Activated CD4-positive, CD25-positive, alpha-beta regulatory T cell treated with anti-CD3 and anti-CD28 coated beads, Interleukin-2, amount 50 U/mL, for 24 hours (primary cell): Measurements from ENCODE around the gene NR2C2AP.
"Not testable (repeated sequence)": the region's sequence is repeated elsewhere in the genome, so short reads cannot be mapped to it uniquely, and the experiment has no call there.

Experiments
- ATAC-seq, 2 donors: fragments of 150-1000 bp; cut with Tn5 transposase; one replicate each; pipeline ENCODE4 v1.10.0; 2021; ENCODE audit warnings: mild to moderate bottlenecking in 1 of 2, moderate library complexity in 1 of 2

NR2C2AP gene

GRCh38 chr19:19179548-19180441, 23.4 kb downstream of the NR2C2AP start:
- no peak for ATAC-seq

GRCh38 chr19:19176950-19177349, 26.3 kb downstream of the NR2C2AP start:
- no peak for ATAC-seq

- not testable (repeated sequence) for ATAC-seq
These were observed 30.0 kb downstream of the NR2C2AP start for GRCh38 chr19:19173243-19173642.

- no peak for ATAC-seq
These were observed 31.2 kb downstream of the NR2C2AP start for GRCh38 chr19:19171821-19172532.

- no peak for ATAC-seq
These were observed 32.1 kb downstream of the NR2C2AP start for GRCh38 chr19:19170873-19171672.

- peak; percentile 91 to 92 for ATAC-seq
These were observed 33.0 kb downstream of the NR2C2AP start, which contains the start of gene MEF2B for GRCh38 chr19:19170053-19170872. TSS of gene MEF2B (minus strand) at chr19:19170263. CDS start at chr19:19150735, 19,528 bp downstream.

GRCh38 chr19:19169236-19170052, 33.8 kb downstream of the NR2C2AP start:
- ATAC-seq = no peak

GRCh38 chr19:19167612-19168011, 35.6 kb downstream of the NR2C2AP start:
- no peak for ATAC-seq

- ATAC-seq = no peak
These were observed 37.8 kb downstream of the NR2C2AP start for GRCh38 chr19:19165396-19165795.

GRCh38 chr19:19162495-19162894, 40.7 kb downstream of the NR2C2AP start:
- ATAC-seq = no peak

GRCh38 chr19:19160461-19161035, 42.7 kb downstream of the NR2C2AP start:
- no peak for ATAC-seq

GRCh38 chr19:19159534-19159933, 43.7 kb downstream of the NR2C2AP start:
- ATAC-seq = no peak

- no peak for ATAC-seq
These were observed 45.4 kb downstream of the NR2C2AP start for GRCh38 chr19:19157808-19158207.

- ATAC-seq = no peak
These were observed 47.6 kb downstream of the NR2C2AP start for GRCh38 chr19:19155495-19156219.

GRCh38 chr19:19154768-19155494, 48.3 kb downstream of the NR2C2AP start:
- no peak for ATAC-seq

GRCh38 chr19:19152668-19153384, 50.4 kb downstream of the NR2C2AP start:
- ATAC-seq = no peak

- ATAC-seq = no peak
These were observed 51.8 kb downstream of the NR2C2AP start for GRCh38 chr19:19151418-19151817.
